ENCODE measurements around the gene PPP2R3A.

The PPP2R3A gene

GRCh38 chr3:135995766-135996165 is 30.2 kb downstream of the PPP2R3A start:
- FAIRE-seq (no peak), DNase-seq (ENCODE audit: insufficient read length, low spot score) (no peak)
- TF ChIP-seq, protein P1, sequence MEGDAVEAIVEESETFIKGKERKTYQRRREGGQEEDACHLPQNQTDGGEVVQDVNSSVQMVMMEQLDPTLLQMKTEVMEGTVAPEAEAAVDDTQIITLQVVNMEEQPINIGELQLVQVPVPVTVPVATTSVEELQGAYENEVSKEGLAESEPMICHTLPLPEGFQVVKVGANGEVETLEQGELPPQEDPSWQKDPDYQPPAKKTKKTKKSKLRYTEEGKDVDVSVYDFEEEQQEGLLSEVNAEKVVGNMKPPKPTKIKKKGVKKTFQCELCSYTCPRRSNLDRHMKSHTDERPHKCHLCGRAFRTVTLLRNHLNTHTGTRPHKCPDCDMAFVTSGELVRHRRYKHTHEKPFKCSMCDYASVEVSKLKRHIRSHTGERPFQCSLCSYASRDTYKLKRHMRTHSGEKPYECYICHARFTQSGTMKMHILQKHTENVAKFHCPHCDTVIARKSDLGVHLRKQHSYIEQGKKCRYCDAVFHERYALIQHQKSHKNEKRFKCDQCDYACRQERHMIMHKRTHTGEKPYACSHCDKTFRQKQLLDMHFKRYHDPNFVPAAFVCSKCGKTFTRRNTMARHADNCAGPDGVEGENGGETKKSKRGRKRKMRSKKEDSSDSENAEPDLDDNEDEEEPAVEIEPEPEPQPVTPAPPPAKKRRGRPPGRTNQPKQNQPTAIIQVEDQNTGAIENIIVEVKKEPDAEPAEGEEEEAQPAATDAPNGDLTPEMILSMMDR (IDR thresholded peaks at IDR 0.05; ENCODE audit: insufficient read depth, missing control alignments): no peak

GRCh38 chr3:135997554-135998320 is 32.2 kb downstream of the PPP2R3A start:
- DNase-seq (ENCODE audit: insufficient read length, low spot score) (no peak), FAIRE-seq (no peak)
- TF ChIP-seq, protein P1 (IDR thresholded peaks at IDR 0.05; ENCODE audit: insufficient read depth, missing control alignments): no peak

GRCh38 chr3:136008221-136008620 is 42.7 kb downstream of the PPP2R3A start:
- no peak for FAIRE-seq
- no peak for DNase-seq (ENCODE audit: insufficient read length, low spot score)

GRCh38 chr3:136008732-136009470 is 43.4 kb downstream of the PPP2R3A start:
- DNase-seq (ENCODE audit: insufficient read length, low spot score) (no peak), FAIRE-seq (no peak)
- TF ChIP-seq, protein P1 (IDR thresholded peaks at IDR 0.05; ENCODE audit: insufficient read depth, missing control alignments): no peak

More at GRCh38 chr3:136008221-136008620, 42.7 kb downstream of the PPP2R3A start:
- TF ChIP-seq, protein P1 (IDR thresholded peaks at IDR 0.05; ENCODE audit: insufficient read depth, missing control alignments): no peak

- FAIRE-seq (no peak), DNase-seq (ENCODE audit: insufficient read length, low spot score) (no peak)
- TF ChIP-seq, protein P1 (IDR thresholded peaks at IDR 0.05; ENCODE audit: insufficient read depth, missing control alignments): no peak
Measured at GRCh38 chr3:136018876-136019275, 53.3 kb downstream of the PPP2R3A start.

- no peak for FAIRE-seq
- no peak for DNase-seq (ENCODE audit: insufficient read length, low spot score)
- TF ChIP-seq, protein P1 (IDR thresholded peaks at IDR 0.05; ENCODE audit: insufficient read depth, missing control alignments): no peak
Measured at GRCh38 chr3:136021803-136022202, 56.3 kb downstream of the PPP2R3A start.

Data from D721Med (cell line).